K562 (cell line): ENCODE data around the gene GLIS1. TPM values are rescaled to one million over a fixed set of nuclear protein-coding genes. Genes with fewer than 3 reads are reported as not detected.

ENCODE experiments used
- ATAC-seq: fragments of 200-7000 bp; cut with Tn5 transposase; 3 replicates; pipeline ENCODE4 v1.9.1; 2020; ENCODE audit warnings: moderate library complexity
- BruUV-seq: library from RNA; stranded (reverse); fragments of 400-500 nt; replicated peaks from 2 replicates; lab custom pipeline; 2021; lab: Mats Ljungman, UMichigan
- CTCF ChIA-PET: fragments of 300-600 bp; formaldehyde crosslinking; extraction: SDS; loops from one replicate; lab custom pipeline; 2021; ENCODE audit warnings: low intra/inter-chr PET ratio; lab: Yijun Ruan, JAX
- POLR2A ChIA-PET: fragments of 300-600, 350-650 bp; sonication (Branson Sonifier 250); formaldehyde crosslinking; extraction: SDS; loops from one replicate; lab custom pipeline; 2021; ENCODE audit warnings: antibody characterized with exemption, inconsistent platforms; lab: Yijun Ruan, JAX
- DNase-seq, 4 experiments: peaks; one replicate each; pipeline versions ENCODE4 v3.0.0 to v3.0.0-alpha.2; 2011 to 2018; ENCODE audit warnings: low spot score in 3 of 4, mixed read lengths in 3 of 4; ENCODE audit errors: extremely low read depth in 1 of 4
- FAIRE-seq: peaks from 2 replicates; lab custom pipeline; 2011; peaks lifted over from hg19 to GRCh38; lab: Jason Lieb, UNC
- H2AFZ ChIP-seq: 2 replicates; pipeline ENCODE4 v1.6.0; 2011; ENCODE audit warnings: low read depth, low read length, control low read depth, inconsistent platforms
- H3K27ac ChIP-seq: fragments of 200-600 bp; 3 replicates; pipeline ENCODE4 v1.8.0; 2011; ENCODE audit warnings: low read depth, mild to moderate bottlenecking, control low read depth, inconsistent platforms, low read length, moderate library complexity, mixed read lengths; ENCODE audit errors: extremely low read depth
- H3K27me3 ChIP-seq, 2 experiments: fragments of 300-600 bp in 1 of 2; 2 replicates in 1 of 2; 3 replicates in 1 of 2; pipeline versions ENCODE4 v1.6.0 to v1.8.0; 2011; ENCODE audit warnings: inconsistent platforms in 2 of 2, low read length in 2 of 2, mild to moderate bottlenecking in 1 of 2, mixed read lengths in 1 of 2, moderate library complexity in 1 of 2; ENCODE audit not compliant: control insufficient read depth in 2 of 2, insufficient read depth in 2 of 2
- H3K36me3 ChIP-seq: fragments of 300-600 bp; 3 replicates; pipeline ENCODE4 v1.8.0; 2011; ENCODE audit warnings: mild to moderate bottlenecking, low read length, inconsistent platforms; ENCODE audit not compliant: control insufficient read depth, insufficient read depth
- H3K4me1 ChIP-seq, 2 experiments: fragments of 200-600 bp in 1 of 2; replicated peaks in 1 of 2; 2 replicates in 1 of 2; 3 replicates in 1 of 2; pipeline versions ENCODE4 v1.5.1 to v1.8.0; 2011; ENCODE audit warnings: inconsistent platforms in 2 of 2, low read length in 2 of 2, mild to moderate bottlenecking in 1 of 2, mixed read lengths in 1 of 2, moderate library complexity in 1 of 2; ENCODE audit not compliant: control insufficient read depth in 2 of 2, insufficient read depth in 2 of 2
- H3K4me2 ChIP-seq: 2 replicates; pipeline ENCODE4 v1.6.1; 2011; ENCODE audit warnings: low read length, control low read depth, inconsistent platforms, mixed read lengths; ENCODE audit not compliant: insufficient read depth
- H3K4me3 ChIP-seq: fragments of 200-600 bp; sonication (generic), shearing (Covaris generic); 2 replicates; pipeline ENCODE4 v1.5.1; 2016; ENCODE audit warnings: control low read depth, inconsistent platforms
- H3K79me2 ChIP-seq: fragments of 200-600 bp; 3 replicates; pipeline ENCODE4 v1.8.0; 2011; ENCODE audit warnings: low read length, inconsistent platforms; ENCODE audit not compliant: control insufficient read depth, insufficient read depth
- H3K9ac ChIP-seq, 2 experiments: 2 replicates each; pipeline versions ENCODE4 v1.6.0 to v1.6.1; 2011; ENCODE audit warnings: low read depth in 2 of 2, low read length in 2 of 2, control low read depth in 1 of 2, inconsistent platforms in 1 of 2, mild to moderate bottlenecking in 1 of 2, mixed read lengths in 1 of 2; ENCODE audit not compliant: insufficient read depth in 1 of 2
- H3K9me1 ChIP-seq: one replicate; pipeline ENCODE4 v1.6.0; 2011; ENCODE audit warnings: inconsistent platforms, mild to moderate bottlenecking, low read length, moderate library complexity; ENCODE audit not compliant: control insufficient read depth, insufficient read depth
- H3K9me3 ChIP-seq: replicated peaks from 2 replicates; pipeline ENCODE4 v1.5.1; 2011; ENCODE audit warnings: low read depth, low read length, inconsistent platforms; ENCODE audit not compliant: control insufficient read depth, insufficient read depth
- H4K20me1 ChIP-seq: replicated peaks from 2 replicates; pipeline ENCODE4 v1.6.1; 2011; ENCODE audit warnings: low read length, inconsistent platforms, mixed read lengths; ENCODE audit not compliant: control insufficient read depth, insufficient read depth
- CCNT2 ChIP-seq: IDR thresholded peaks from 2 replicates; pipeline ENCODE4 v1.6.1; 2011; ENCODE audit warnings: borderline replicate concordance, low read depth, mild to moderate bottlenecking, moderate library complexity, mixed read lengths, low read length; ENCODE audit not compliant: insufficient read length; ENCODE audit errors: extremely low read depth
- CTCF ChIP-seq, 3 experiments: IDR thresholded peaks in 2 of 3; conservative IDR thresholded peaks in 1 of 3; 2 replicates each; pipeline ENCODE4 v1.5.1; 2011 to 2012; ENCODE audit warnings: low read length in 3 of 3, mild to moderate bottlenecking in 3 of 3, control low read depth in 2 of 3, improper control_type of control experiment in 1 of 3, inconsistent platforms in 1 of 3, low read depth in 1 of 3, mixed read lengths in 1 of 3, moderate library complexity in 1 of 3; ENCODE audit not compliant: insufficient read depth in 2 of 3
- GTF2E2 ChIP-seq: fragments of 200-800 bp; sonication (Bioruptor generic); IDR thresholded peaks from 2 replicates; pipeline ENCODE4 v1.6.1; 2016; ENCODE audit warnings: missing genetic modification characterization, missing compliant biosample characterization
- OTX1 ChIP-seq: fragments of 450-650 bp; formaldehyde crosslinking; IDR thresholded peaks from 2 replicates; pipeline ENCODE4 v1.4.0; 2022; ENCODE audit warnings: mild to moderate bottlenecking
- TGIF2 ChIP-seq: sonication (generic); formaldehyde crosslinking; IDR thresholded peaks from 2 replicates; pipeline ENCODE4 v1.8.1; 2022; ENCODE audit warnings: mild to moderate bottlenecking, missing genetic modification reagents, moderate library complexity
- ZFP91 ChIP-seq: sonication (generic); formaldehyde crosslinking; IDR thresholded peaks from 2 replicates; pipeline ENCODE4 v1.8.0; 2022; ENCODE audit warnings: mild to moderate bottlenecking, missing genetic modification reagents
- WGBS: fragments of 100-300 bp; shearing (Covaris generic); methylation state at CpG from one replicate; pipeline ENCODE4 v1.1.6; 2016; ENCODE audit warnings: low coverage, mixed read lengths; ENCODE audit not compliant: insufficient coverage; ENCODE audit errors: missing lambda C conversion rate; 5-methylcytosine and 5-hydroxymethylcytosine counted together
- in situ Hi-C: fragments of 300-500 bp; cut with MboI; formaldehyde crosslinking; loops from 4 replicates; pipeline ENCODE4 v1.15.0; 2018; ENCODE audit warnings: inconsistent platforms, mixed read lengths
- intact Hi-C: fragments of 100-400 bp; cut with micrococcal nuclease; formaldehyde crosslinking; loops from 2 replicates; pipeline ENCODE4 v1.14.2; 2022
- polyA plus RNA-seq, 8 experiments: library from polyadenylated mRNA; depleted of rRNA in 4 of 8; stranded (reverse) in 5 of 8; unstranded in 3 of 8; fragments of >200 nt; fragmentation: Nextera tagmentation in 2 of 8; fragmentation: Illumina TruSeq in 1 of 8; extraction: Ambion mirVana in 2 of 8; extraction: Trizol in 1 of 8; gene quantifications; 2 replicates each; pipeline versions ENCODE4 v1.2.1 to v1.2.3, GENCODE V29; 2011 to 2014; ENCODE audit warnings: inconsistent platforms in 1 of 8, missing spikeins in 1 of 8
- total RNA-seq, 7 experiments: library from RNA; depleted of rRNA in 6 of 7; stranded (reverse); fragments of >200 nt in 6 of 7; fragmentation: Illumina TruSeq in 2 of 7; extraction: Trizol in 2 of 7; gene quantifications; 2 replicates each; pipeline versions ENCODE4 v1.2.1 to v1.2.3, GENCODE V29; 2011 to 2021; ENCODE audit warnings: low replicate concordance in 1 of 7

The GLIS1 gene
- total and polyA plus RNA-seq, 9 of the 15 experiments (the other 6 are each of a cell fraction or from before 2014, with no cell fraction given) = not detected

GRCh38 chr1:53470155-53470554 lies 268.8 kb downstream of the GLIS1 start (continued):
- peak; percentile 34 for TF ChIP-seq CCNT2

- DNase-seq (no peak), ATAC-seq (no peak), FAIRE-seq (no peak)
- no peaks in the 10 kb centered on the region for H4K20me1 ChIP-seq
- H3K36me3 ChIP-seq = no peaks in the 10 kb centered on the region
- ChIA-PET CTCF (no interaction called here), POLR2A (interaction anchor here (0.6 to 1.1 kb wide), 2 partner anchors 76 to 198 kb away, joined by 3 read pairs; no protein-coding TSS in a partner anchor)
- no peaks in the 10 kb centered on the region for H3K9me1 ChIP-seq
- no TSS peak for BruUV-seq
- no peak overlapping the region for H3K9ac ChIP-seq
- H3K27ac ChIP-seq = no peak overlapping the region
- peaks cover 14 to 64% of the 10 kb centered on the region in 2 experiments; a peak in 4 of 5 replicates for H3K27me3 ChIP-seq
- WGBS = 7% methylated on average over 5 of the region's 5 CpGs
- no peaks in the 10 kb centered on the region for H3K79me2 ChIP-seq
- H3K4me1 ChIP-seq = peaks cover 0 to 9% of the 10 kb centered on the region in 2 experiments; a peak in 2 of 5 replicates
- intact Hi-C loops (no loop called here), in situ Hi-C loops (no loop called here)
- H3K4me2 ChIP-seq = no peak overlapping the region
- no peaks in the 10 kb centered on the region for H3K9me3 ChIP-seq
- no peak for TF ChIP-seq GTF2E2 (tag)
- peak; percentile 12 to 29 (median 23); a peak in 2 of 6 replicates for TF ChIP-seq CTCF (IDR thresholded peaks at IDR 0.05 in 2 of 3, conservative IDR thresholded peaks at IDR 0.05 in 1 of 3; ENCODE audit: insufficient read depth in 2 of 3, low read depth in 1 of 3, low read length in 3 of 3)
- TF ChIP-seq TGIF2 = no peak
- TF ChIP-seq ZFP91 (CRISPR knock-in tag) = no peak
- TF ChIP-seq OTX1 (CRISPR knock-in tag) = no peak
- H2AFZ ChIP-seq = no peak overlapping the region
- no peak overlapping the region for H3K4me3 ChIP-seq
Observed at GRCh38 chr1:53469373-53469772, 269.6 kb downstream of the GLIS1 start.
